Measurements from ENCODE around the gene GAS2L2. TPM values are rescaled to one million over a fixed set of nuclear protein-coding genes. Genes with fewer than 3 reads are reported as not detected.

Gene GAS2L2
- total RNA-seq, 2 donors from 2014 or later = not detected

DNA sequence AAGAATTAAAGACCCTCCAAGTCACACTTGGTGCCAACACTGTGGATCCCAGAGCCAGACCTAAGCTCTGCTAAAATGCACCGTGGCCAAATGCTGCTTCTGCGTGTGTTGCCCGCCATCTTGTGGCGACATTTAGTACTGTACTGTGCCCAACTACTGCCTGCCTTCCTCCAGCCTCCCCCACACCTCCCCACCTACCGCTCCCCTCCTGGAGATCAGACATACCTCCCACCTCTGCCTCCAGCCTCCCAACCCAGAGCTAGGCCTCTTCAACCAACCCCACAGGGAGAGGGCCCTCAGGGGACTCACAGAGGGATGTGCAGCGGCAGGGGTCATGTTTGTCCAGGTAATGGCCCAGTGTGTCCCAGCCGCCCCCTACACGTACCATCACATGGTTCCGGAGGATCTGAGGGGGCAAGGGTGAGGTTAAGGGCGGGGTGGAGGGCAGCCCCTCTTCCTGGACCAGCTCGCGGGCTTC is 5.5 kb downstream of the GAS2L2 start:
- H3K36me3 ChIP-seq (replicated peaks in 1 of 2; ENCODE audit: insufficient read depth in 1 of 2, low read depth in 2 of 2) = no peaks in the 10 kb centered on the region
- intact Hi-C loops (cut with DNase I) = loop anchor here (5.0 to 10.0 kb wide), 2 partner anchors 135 to 433 kb away; no protein-coding TSS in a partner anchor
- TF ChIP-seq POLR2A (IDR thresholded peaks at IDR 0.05) (no peak), CTCF (IDR thresholded peaks at IDR 0.05) (peak; percentile 83 to 98 (median 90))
- ATAC-seq (peak; percentile 86), DNase-seq (peak; percentile 83 to 89 (median 84))
- no peak overlapping the region for H3K4me3 ChIP-seq
- 17 to 19% methylated on average over 11 to 12 of the region's 12 CpGs for WGBS, 2 donors
- H3K4me1 ChIP-seq = peaks cover 10% of the 10 kb centered on the region
- H3K9me3 ChIP-seq = no peaks in the 10 kb centered on the region
- H3K27ac ChIP-seq = no peak overlapping the region
- peaks cover 0 to 5% of the 10 kb centered on the region in 2 donors for H3K27me3 ChIP-seq

DNA sequence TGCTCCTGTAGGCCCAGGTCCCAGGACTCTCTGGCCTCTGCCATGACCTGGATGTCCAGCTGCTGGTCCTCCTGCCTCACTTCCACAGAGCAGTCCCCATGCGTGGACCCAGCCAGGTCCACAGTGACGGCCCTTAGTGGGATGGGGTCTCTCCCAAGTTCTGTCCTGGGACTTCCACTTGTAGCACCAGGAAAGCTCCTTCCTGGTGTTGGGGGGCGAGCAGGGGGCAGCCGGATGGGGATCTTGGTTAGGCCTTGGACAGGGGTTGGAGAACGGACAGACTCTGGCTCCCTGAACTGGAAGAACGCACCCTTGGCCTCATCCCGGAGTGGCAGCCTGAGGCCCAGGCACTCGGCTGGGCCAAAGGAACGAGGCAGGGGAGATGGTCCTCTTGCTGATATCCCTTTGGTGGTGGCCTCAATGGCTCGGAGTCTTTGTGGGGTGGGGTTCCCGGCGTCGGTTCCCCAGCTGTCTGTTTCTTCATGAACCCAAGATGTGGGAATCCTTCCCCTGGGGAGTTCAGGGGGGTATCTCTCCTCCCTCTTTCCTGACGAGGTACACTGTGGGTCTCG is 7.2 kb downstream of the GAS2L2 start:
- intact Hi-C loops (cut with DNase I) = loop anchor here (5.0 to 10.0 kb wide), 2 partner anchors 134 to 431 kb away; no protein-coding TSS in a partner anchor
- H3K4me1 ChIP-seq = peaks cover 14% of the 10 kb centered on the region
- TF ChIP-seq CTCF (IDR thresholded peaks at IDR 0.05) (no peak), POLR2A (IDR thresholded peaks at IDR 0.05) (no peak)
- no peak overlapping the region for H3K27ac ChIP-seq
- H3K36me3 ChIP-seq (replicated peaks in 1 of 2; ENCODE audit: insufficient read depth in 1 of 2, low read depth in 2 of 2) = no peaks in the 10 kb centered on the region
- 64% methylated on average over 4 to 11 of the region's 15 CpGs for WGBS, 2 donors
- H3K9me3 ChIP-seq = no peaks in the 10 kb centered on the region
- DNase-seq = no peak
- no peak for ATAC-seq
- peaks cover 0 to 15% of the 10 kb centered on the region in 2 donors for H3K27me3 ChIP-seq
- no peak overlapping the region for H3K4me3 ChIP-seq

DNA sequence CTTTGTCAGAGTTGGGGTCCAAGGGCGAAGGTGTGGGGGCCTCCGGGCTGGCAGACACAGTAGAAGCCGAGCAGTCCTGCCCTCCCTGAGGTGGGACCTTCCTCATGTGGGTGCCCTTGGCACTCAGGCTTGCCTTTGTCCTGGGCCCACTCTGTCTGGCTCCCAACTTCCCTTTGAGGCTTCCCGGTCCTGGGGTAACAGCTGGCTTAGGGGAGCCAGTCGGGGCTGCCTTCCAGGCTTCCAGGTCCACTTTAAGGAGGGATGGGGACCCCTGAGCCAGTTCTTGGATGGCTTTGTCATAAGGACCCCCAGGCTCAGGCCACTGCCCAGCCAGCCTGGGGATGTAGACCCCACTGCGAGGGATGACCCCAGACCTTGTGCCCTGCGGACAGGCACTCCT is 7.8 kb downstream of the GAS2L2 start:
- DNase-seq = no peak
- intact Hi-C loops (cut with DNase I) = loop anchor here (5.0 to 10.0 kb wide), 2 partner anchors 133 to 430 kb away; no protein-coding TSS in a partner anchor
- peaks cover 14% of the 10 kb centered on the region for H3K4me1 ChIP-seq
- no peak overlapping the region for H3K4me3 ChIP-seq
- no peaks in the 10 kb centered on the region for H3K36me3 ChIP-seq (replicated peaks in 1 of 2; ENCODE audit: insufficient read depth in 1 of 2, low read depth in 2 of 2)
- no peaks in the 10 kb centered on the region for H3K9me3 ChIP-seq
- WGBS, 2 donors = 73% methylated on average over 5 of the region's 7 CpGs; no CpG with 5 or more reads in 1 of the 2 donors
- TF ChIP-seq CTCF (IDR thresholded peaks at IDR 0.05) (no peak), POLR2A (IDR thresholded peaks at IDR 0.05) (no peak)
- H3K27me3 ChIP-seq = peaks cover 0 to 15% of the 10 kb centered on the region in 2 donors
- ATAC-seq = no peak
- H3K27ac ChIP-seq = no peak overlapping the region

- H3K9me3 ChIP-seq = no peaks in the 10 kb centered on the region
- intact Hi-C loops (cut with DNase I) = loop anchor here (5.0 to 10.0 kb wide), 2 partner anchors 133 to 430 kb away; no protein-coding TSS in a partner anchor
- 42 to 64% methylated on average over 8 of the region's 8 CpGs for WGBS, 2 donors
- ATAC-seq (no peak), DNase-seq (no peak)
- H3K27ac ChIP-seq = no peak overlapping the region
- H3K36me3 ChIP-seq (replicated peaks in 1 of 2; ENCODE audit: insufficient read depth in 1 of 2, low read depth in 2 of 2) = no peaks in the 10 kb centered on the region
- peaks cover 11% of the 10 kb centered on the region for H3K4me1 ChIP-seq
- TF ChIP-seq POLR2A (IDR thresholded peaks at IDR 0.05) (no peak), CTCF (IDR thresholded peaks at IDR 0.05) (no peak)
- peaks cover 0 to 15% of the 10 kb centered on the region in 2 donors for H3K27me3 ChIP-seq
- no peak overlapping the region for H3K4me3 ChIP-seq
These were observed 8.2 kb downstream of the GAS2L2 start for GRCh38 chr17:35744830-35745229.
